Thymus (tissue), 11 donors: ENCODE data around the gene ZBTB44. TPM values are rescaled to one million over a fixed set of nuclear protein-coding genes. Genes with fewer than 3 reads are reported as not detected.
"Not testable (repeated sequence)": the region's sequence is repeated elsewhere in the genome, so short reads cannot be mapped to it uniquely, and the experiment has no call there.

Source experiments
- DNase-seq, 9 donors: peaks; one replicate each; pipeline ENCODE4 v3.0.0-alpha.2; 2013; ENCODE audit warnings: low spot score in 9 of 9, low read depth in 6 of 9, missing footprints in 1 of 9
- H3K27ac ChIP-seq, 2 donors: one replicate each; pipeline ENCODE4 v1.5.1; 2013; ENCODE audit warnings: control low read depth in 1 of 2, low read depth in 1 of 2, low read length in 1 of 2, mild to moderate bottlenecking in 1 of 2, moderate library complexity in 1 of 2
- H3K27me3 ChIP-seq, 2 donors: one replicate each; pipeline ENCODE4 v1.5.1; 2013; ENCODE audit warnings: low read length in 1 of 2; ENCODE audit not compliant: control insufficient read depth in 2 of 2, insufficient read depth in 1 of 2
- H3K36me3 ChIP-seq, 2 donors: one replicate each; pipeline ENCODE4 v1.5.1; 2013; ENCODE audit warnings: low read length in 1 of 2, mild to moderate bottlenecking in 1 of 2, moderate library complexity in 1 of 2; ENCODE audit not compliant: control insufficient read depth in 2 of 2, insufficient read depth in 2 of 2
- H3K4me1 ChIP-seq, 2 donors: one replicate each; pipeline ENCODE4 v1.5.1; 2013; ENCODE audit warnings: low read length in 2 of 2; ENCODE audit not compliant: control insufficient read depth in 2 of 2, insufficient read depth in 2 of 2
- H3K4me3 ChIP-seq, 2 donors: one replicate each; pipeline ENCODE4 v1.5.1; 2013; ENCODE audit warnings: low read length in 2 of 2, control low read depth in 1 of 2, mild to moderate bottlenecking in 1 of 2
- H3K9me3 ChIP-seq, 2 donors: one replicate each; pipeline ENCODE4 v1.5.1; 2013; ENCODE audit warnings: low read length in 1 of 2, mild to moderate bottlenecking in 1 of 2; ENCODE audit not compliant: control insufficient read depth in 2 of 2, insufficient read depth in 1 of 2
- WGBS: extraction: QIAGEN DNeasy Blood & Tissue Kit; methylation state at CpG from one replicate; pipeline ENCODE4 v1.1.7; 2013; 5-methylcytosine and 5-hydroxymethylcytosine counted together
- polyA plus RNA-seq: library from polyadenylated mRNA; stranded (reverse); fragments of 200-250 nt; gene quantifications from one replicate; pipeline ENCODE4 v1.2.3, GENCODE V29; 2013
- total RNA-seq: library from RNA; stranded (reverse); fragments of 120-200 nt; gene quantifications from one replicate; pipeline ENCODE4 v1.2.4, GENCODE V29; 2013
- donor health status: healthy.

The ZBTB44 gene
- total and polyA plus RNA-seq, 2 donors, result 31.1 to 47.8 TPM

DNA sequence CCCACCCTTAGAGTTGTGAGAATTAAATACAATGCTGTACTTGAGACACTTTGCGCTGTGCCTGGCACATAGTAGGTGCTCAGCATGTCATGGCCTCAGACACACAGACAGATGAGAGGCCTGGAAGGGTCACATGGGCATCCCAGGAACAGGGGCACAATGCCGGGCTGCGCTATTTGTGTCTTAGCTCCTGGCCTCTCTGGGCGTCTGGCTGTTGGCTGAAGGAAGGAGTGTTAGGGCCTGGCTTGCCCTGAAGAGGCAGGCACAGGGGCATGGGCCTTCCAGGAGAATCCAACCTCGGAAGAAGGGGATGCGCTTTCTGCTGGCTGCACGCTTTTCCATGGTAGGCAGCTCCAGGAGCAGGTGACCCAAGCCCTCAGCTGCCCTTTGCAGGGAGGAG, 113.7 kb downstream of the ZBTB44 start:
- H3K4me3 ChIP-seq, result no peak overlapping the region
- no peak for DNase-seq
- no peaks in the 10 kb centered on the region for H3K27me3 ChIP-seq
- no peaks in the 10 kb centered on the region for H3K36me3 ChIP-seq
- H3K4me1 ChIP-seq, result no peaks in the 10 kb centered on the region
- 87% methylated on average over 7 of the region's 7 CpGs for WGBS
- no peaks in the 10 kb centered on the region for H3K9me3 ChIP-seq
- H3K27ac ChIP-seq, result no peak overlapping the region

DNA sequence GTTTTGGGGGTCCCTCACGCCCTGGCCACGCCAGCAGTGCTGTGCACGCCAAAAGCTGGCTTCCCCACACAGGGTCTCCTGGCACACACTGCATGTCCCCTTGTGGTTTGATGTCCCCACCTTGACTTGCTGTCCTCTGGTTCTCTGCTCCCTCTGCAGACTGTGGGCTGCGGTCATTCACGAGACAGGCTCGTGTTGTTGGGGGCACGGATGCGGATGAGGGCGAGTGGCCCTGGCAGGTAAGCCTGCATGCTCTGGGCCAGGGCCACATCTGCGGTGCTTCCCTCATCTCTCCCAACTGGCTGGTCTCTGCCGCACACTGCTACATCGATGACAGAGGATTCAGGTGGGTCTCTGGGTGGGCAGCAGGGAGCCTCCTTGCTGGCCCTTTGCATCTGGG, 114.9 kb downstream of the ZBTB44 start:
- no peak overlapping the region for H3K4me3 ChIP-seq
- no peaks in the 10 kb centered on the region for H3K27me3 ChIP-seq
- H3K4me1 ChIP-seq, result no peaks in the 10 kb centered on the region
- H3K27ac ChIP-seq, result no peak overlapping the region
- no peaks in the 10 kb centered on the region for H3K36me3 ChIP-seq
- DNase-seq, result no peak
- no peaks in the 10 kb centered on the region for H3K9me3 ChIP-seq
- 97% methylated on average over 12 of the region's 12 CpGs for WGBS

DNA sequence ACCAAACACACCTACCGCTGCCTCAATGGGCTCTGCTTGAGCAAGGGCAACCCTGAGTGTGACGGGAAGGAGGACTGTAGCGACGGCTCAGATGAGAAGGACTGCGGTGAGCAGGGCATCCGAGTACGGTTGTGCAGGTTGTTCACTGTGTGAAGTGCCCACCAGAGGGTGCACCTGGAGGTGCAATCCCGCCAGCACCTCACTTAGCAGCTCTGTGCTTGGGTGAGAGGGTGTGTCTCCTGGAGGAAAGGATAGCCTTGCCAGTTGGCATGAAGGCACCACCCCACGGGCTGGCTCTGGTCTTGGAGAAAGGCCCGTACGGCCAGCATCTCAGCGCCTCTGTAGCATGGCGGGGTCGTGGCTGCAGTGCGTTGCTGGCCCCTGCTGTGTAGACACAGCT, 115.8 kb downstream of the ZBTB44 start:
- Histone ChIP-seq H3K27ac (no peak overlapping the region), H3K4me1 (no peaks in the 10 kb centered on the region), H3K27me3 (no peaks in the 10 kb centered on the region), H3K4me3 (no peak overlapping the region), H3K36me3 (no peaks in the 10 kb centered on the region), H3K9me3 (no peaks in the 10 kb centered on the region)
- WGBS, result 97% methylated on average over 15 of the region's 15 CpGs
- no peak for DNase-seq

DNA sequence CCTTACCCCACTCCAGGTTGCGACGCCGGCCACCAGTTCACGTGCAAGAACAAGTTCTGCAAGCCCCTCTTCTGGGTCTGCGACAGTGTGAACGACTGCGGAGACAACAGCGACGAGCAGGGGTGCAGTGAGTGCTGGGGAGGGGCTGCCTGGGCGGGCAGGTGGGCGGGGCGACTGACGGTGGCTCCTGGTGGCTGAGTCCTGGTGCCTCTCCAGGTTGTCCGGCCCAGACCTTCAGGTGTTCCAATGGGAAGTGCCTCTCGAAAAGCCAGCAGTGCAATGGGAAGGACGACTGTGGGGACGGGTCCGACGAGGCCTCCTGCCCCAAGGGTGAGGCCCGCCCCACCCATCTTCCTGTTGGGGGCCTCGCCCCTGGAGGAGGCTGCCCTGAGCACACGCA, 116.4 kb downstream of the ZBTB44 start:
- H3K9me3 ChIP-seq, result no peaks in the 10 kb centered on the region
- H3K27ac ChIP-seq, result no peak overlapping the region
- H3K4me1 ChIP-seq, result no peaks in the 10 kb centered on the region
- no peak overlapping the region for H3K4me3 ChIP-seq
- no peaks in the 10 kb centered on the region for H3K27me3 ChIP-seq
- DNase-seq, result no peak
- H3K36me3 ChIP-seq, result no peaks in the 10 kb centered on the region
- 96% methylated on average over 22 of the region's 22 CpGs for WGBS

DNA sequence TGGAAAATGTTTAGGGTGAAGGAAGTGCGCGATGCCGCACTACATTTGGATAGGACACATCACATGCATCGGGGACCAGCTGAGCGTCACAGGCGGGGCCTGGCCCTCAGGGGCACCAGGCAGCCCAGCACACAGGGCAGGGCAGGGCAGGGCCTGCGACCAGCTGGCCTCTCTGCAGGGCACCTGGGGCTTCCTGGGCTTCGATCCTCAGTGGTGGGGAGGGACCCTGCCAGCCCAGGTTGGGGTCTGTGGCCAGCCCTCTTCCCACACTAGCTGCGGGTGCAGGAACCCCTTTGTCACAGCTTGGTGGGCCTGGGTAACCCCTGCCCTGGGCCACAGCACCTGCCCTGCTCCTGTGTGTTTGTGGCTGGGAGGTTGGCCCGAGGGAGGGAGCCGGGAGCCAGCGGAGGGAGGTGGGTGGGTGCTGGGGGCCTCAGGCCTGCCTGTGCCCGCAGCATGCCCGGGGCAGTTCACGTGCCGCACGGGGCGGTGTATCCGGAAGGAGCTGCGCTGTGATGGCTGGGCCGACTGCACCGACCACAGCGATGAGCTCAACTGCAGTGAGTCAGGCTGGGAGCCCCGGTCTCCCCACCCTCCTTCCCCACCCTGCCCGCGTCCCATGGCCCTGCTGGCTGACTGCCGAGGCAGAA, 117.2 kb downstream of the ZBTB44 start:
- H3K9me3 ChIP-seq, result no peaks in the 10 kb centered on the region
- no peaks in the 10 kb centered on the region for H3K36me3 ChIP-seq
- H3K27me3 ChIP-seq, result no peaks in the 10 kb centered on the region
- no peak for DNase-seq
- WGBS, result 93% methylated on average over 27 of the region's 27 CpGs
- H3K27ac ChIP-seq, result no peak overlapping the region
- no peaks in the 10 kb centered on the region for H3K4me1 ChIP-seq
- H3K4me3 ChIP-seq, result no peak overlapping the region

DNA sequence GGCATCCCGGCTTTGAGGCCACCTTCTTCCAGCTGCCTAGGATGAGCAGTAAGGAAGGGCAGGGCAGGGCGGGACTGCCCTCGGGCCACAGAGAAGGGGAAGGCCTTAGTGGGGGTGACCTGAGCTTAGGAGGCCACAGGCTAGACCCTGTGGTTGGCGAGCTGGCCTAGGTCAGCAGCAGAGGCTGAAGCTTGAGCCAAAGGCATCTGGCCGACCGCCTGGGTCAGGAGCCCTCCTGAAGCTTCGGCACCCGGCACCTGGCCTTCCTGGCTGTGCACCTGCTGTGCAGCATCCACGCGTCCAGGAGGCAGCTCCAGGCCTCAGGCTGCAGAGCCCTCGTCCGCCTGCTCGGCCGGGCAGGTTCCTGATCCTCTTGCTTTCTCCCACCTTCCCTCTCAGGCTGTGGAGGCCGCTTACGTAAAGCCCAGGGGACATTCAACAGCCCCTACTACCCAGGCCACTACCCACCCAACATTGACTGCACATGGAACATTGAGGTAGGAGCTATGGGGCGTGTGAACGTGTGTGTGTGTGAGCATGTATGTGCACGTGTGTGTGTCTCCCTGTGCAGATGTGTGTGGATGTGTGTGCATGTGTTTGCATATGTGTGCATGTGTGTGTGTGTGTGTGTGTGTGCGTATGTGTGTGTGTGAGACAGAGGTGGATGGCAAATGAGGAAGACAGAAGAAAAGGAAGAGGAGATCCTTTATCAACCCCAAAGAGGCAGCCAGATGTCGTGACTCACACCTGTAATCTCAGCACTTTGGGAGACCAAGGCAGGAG, 120.3 kb downstream of the ZBTB44 start:
- H3K4me3 ChIP-seq, result no peak overlapping the region
- no peak overlapping the region for H3K27ac ChIP-seq
- no peaks in the 10 kb centered on the region for H3K27me3 ChIP-seq
- H3K4me1 ChIP-seq, result no peaks in the 10 kb centered on the region
- 96% methylated on average over 21 of the region's 21 CpGs for WGBS
- DNase-seq, result no peak
- no peaks in the 10 kb centered on the region for H3K9me3 ChIP-seq
- H3K36me3 ChIP-seq, result no peaks in the 10 kb centered on the region

DNA sequence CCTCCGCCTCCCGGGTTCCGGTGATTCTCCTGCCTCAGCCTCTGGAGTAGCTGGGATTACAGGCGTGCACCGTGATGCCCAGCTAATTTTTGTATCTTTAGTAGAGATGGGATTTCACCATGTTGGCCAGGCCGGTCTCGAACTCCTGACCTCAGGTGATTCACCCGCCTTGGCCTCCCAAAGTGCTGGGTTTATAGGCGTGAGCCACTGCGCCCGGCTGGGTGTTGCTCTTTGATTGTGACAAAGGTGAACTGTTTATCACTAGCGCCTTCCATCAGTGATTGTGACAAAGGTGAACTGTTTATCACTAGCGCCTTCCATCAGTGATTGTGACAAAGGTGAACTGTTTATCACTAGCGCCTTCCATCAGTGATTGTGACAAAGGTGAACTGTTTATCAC, 121.2 kb downstream of the ZBTB44 start:
- 96% methylated on average over 14 of the region's 14 CpGs for WGBS
- H3K4me1 ChIP-seq, H3K4me3 ChIP-seq, H3K9me3 ChIP-seq, H3K27ac ChIP-seq, H3K27me3 ChIP-seq, H3K36me3 ChIP-seq, DNase-seq: not testable (repeated sequence)

DNA sequence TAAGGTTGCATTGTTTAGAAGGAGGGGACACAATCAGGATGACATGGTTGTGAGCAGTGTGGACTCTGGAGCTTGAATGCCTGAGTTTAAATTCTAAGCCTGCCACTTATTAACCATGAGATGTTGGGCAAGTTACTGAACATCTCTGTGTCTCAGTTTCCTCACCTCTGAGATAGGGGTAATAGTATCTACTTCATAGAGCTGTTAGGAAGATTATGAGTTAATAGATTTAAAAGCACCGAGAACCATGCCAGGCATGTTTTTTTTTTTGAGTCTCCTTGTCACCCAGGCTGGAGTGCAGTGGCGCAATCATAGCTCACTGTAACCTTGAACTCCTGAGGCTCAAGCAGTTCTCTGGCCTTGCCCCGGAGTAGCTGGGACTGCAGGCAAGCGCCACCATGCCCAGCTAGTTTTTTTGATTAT, 121.9 kb downstream of the ZBTB44 start:
- no peak overlapping the region for H3K4me3 ChIP-seq
- H3K36me3 ChIP-seq, result no peaks in the 10 kb centered on the region
- H3K4me1 ChIP-seq, result no peaks in the 10 kb centered on the region
- H3K27ac ChIP-seq, result no peak overlapping the region
- H3K9me3 ChIP-seq, result no peaks in the 10 kb centered on the region
- H3K27me3 ChIP-seq, result no peaks in the 10 kb centered on the region
- 92% methylated on average over 4 of the region's 4 CpGs for WGBS
- DNase-seq, result no peak

DNA sequence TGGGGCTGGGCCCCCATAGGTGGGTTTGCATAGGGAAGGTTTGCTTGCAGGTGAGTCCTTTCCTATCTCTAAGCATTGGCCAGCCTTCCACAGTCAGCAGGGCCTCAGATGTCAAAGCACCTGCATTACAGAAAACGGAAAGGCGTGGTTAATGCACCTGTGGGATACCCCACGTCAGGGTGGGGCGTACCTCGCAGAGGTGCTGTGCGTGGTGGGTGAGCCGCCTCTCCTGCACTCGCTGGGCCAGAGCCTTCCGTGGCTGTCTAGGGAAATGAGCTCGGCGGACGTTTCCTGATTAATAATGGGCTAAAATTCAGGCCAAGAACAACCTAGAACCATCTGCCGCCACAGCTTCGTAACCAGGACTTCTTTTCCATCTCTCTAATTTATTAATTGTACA, 122.8 kb downstream of the ZBTB44 start:
- WGBS, result 92% methylated on average over 14 of the region's 14 CpGs
- H3K36me3 ChIP-seq, result no peaks in the 10 kb centered on the region
- H3K4me1 ChIP-seq, result no peaks in the 10 kb centered on the region
- H3K9me3 ChIP-seq, result no peaks in the 10 kb centered on the region
- no peak overlapping the region for H3K4me3 ChIP-seq
- H3K27ac ChIP-seq, result no peak overlapping the region
- H3K27me3 ChIP-seq, result no peaks in the 10 kb centered on the region
- DNase-seq, result no peak
